Stimulated activated CD4-positive, alpha-beta T cell treated with anti-CD3 and anti-CD28 coated beads, TNF-alpha, amount 100 ng/mL, for 1 hour (primary cell): ENCODE results near the gene RINL.

Experiments
- DNase-seq, 3 donors: peaks; one replicate each; pipeline ENCODE4 v3.0.0-alpha.2; 2020; ENCODE audit warnings: low read depth in 3 of 3, low spot score in 1 of 3

The RINL gene, protein sequence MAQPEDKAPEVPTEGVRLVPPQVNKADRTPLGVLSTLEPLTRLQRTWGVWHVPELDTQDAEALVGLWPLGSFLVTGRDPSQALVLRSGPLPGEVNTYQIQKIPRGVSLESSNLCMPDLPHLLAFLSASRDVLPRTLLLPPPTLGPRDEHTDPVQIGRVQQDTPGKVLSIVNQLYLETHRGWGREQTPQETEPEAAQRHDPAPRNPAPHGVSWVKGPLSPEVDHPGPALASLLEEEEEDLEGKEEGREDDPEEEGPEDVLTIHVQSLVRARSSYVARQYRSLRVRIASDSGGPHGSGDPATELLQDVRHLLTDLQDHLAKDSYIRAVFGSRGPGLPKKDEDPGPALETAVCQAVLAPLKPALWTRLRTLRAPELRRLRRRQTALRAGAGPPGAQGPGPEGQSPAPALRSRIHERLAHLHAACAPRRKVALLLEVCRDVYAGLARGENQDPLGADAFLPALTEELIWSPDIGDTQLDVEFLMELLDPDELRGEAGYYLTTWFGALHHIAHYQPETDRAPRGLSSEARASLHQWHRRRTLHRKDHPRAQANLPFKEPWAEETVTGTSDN

DNA sequence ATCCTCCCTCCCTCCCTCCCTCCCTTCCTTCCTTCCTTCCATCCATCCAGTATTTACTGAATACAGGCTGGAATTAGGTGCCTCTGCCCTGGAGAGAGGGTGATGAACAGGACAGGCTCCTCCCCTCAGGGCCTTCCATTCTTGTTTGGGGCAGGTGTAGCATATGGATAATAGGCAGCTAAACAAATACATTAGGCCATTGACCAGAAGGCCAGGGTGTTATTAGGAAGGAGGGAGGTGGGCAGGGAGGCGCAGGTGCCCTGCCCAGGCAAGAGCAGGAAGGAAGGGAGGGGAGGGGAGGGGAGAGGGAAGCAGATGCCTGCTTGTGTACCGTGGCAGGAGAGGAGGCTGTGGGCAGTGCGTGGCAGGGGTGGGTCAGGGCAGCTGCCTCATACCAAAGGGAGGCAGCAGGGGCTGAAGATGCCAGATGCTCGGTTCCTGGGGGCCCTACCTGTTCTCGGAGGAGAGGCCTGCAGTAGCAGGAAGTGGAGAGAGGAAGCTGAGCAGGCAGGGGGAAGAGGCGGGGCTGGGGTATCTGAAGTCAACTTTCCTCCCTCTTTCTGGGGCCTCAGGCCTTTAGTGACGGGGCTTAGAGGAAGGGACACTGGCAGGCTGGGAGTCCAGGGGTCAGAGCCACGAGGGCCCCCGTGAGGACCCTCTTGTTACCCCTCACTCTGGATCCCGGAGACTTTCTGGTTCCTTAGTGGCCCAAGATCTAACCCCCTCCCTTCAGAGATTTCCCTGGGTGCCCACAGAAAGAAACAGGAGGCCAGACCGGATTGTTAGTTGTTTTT lies at the start of gene RINL:
RINL (minus strand) TSS at position 495 of the 794 bp plus-strand sequence. CDS start 1,533 bp downstream, outside the sequence.
- peak; percentile 25 to 54 (median 42) for DNase-seq

DNA sequence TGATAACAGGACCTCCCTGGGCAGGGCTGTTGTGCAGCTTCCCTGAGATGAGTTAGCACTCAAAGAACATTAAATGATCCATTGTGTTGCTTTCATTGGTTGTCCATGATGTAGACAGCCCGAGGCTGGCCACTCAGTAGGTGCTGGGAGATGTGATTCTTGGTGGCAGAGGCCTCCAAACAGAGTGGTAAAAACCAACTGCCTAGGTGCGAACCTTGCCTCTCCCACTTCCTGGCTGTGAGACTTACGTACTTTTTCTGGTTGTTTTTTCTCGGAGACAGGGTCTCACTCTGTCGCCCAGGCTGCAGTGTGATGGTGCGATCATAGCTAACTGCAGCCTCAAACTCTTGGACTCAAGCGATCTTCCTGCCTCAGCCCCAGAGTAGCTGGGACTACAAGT lies 46.3 kb upstream of the RINL start:
- DNase-seq = no peak

DNA sequence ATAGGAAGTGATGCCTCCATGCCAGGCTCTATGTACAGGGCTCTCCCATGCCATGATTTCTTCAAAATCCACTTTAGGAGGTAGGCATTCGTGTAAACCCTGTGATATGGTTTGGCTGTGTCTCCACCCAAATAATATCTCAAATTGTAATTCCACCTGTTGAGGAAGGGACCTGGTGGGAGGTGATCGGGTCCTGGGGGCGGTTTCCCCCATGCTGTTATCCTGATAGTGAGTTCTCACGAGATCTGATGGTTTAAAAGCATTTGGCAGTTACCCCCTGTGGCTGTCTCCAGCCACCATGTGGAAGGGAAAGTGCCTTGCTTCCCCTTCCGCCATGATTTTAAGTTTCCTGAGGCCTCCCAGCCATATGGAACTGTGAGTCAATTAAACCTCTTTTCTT lies 44.4 kb upstream of the RINL start:
- DNase-seq = no peak

DNA sequence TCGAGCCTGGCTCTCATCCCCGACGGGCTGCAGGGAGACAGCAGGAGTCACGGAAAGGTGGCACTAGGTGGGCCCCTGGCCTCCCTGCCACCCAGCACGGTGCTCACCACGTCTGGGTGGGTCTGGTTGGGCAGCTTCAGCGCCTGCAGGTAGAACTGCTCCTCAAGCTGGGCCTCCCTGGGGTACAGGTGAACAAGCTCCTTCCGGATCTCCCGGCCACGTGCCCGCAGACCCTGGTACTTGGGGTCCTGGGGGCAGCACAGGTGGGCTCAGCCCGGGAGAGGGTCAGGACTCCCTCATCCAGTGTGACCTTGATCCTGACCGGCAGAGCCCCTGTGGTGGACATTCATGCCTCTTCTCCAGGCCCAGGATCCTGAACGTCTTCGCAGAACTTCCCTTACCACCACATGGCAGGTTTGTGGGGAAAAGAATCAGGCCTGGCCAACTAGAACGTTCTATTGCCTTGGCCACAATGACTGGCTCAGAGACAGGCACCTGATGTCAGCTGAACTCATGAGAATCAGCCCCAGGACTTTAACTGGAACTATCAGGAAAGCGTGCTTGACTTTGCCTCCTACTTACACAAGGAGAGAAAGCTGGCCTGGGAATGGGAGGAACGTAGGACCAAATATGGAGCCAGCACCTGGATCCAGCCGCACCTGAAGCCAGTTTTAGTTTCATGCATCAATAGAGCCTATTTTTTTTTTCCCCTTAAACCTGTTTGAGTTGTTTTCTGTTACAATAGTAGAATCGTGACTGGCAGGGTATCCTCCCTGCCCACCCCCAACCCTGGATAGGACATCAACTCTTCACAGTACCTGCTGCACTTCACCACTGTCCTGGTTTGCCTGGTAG lies 43.6 kb upstream of the RINL start:
- no peak for DNase-seq

DNA sequence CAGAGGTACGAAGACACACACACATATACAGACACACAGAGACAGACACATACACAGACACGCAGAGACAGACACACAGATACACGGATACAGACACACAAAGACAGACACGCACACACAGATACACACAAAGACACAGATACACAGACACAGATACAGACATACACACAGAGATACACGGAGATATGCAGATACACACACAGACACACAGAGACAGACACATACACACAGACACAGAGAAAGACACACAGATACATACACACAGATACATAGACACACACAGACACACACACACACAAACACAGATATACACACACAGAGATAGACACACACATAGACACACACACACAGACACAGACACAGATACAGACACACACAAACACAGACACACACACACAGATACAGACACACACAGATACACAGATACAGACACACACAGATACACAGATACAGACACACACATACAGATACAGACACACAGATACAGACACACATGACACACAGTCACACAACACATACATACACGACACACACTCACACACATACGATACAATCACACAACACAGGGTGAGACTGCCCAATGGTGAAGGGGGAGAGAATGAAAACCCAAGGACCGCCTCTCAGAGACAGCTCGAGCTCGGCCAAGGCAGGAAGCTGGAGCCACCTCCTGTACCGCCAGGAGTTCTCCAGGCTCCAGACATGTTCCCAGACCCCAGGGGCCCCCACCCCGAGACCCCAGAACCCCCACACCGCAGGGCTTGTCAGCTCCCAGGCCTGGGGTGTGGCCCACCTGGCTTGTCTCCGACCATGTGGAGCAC lies 42.7 kb upstream of the RINL start:
- no peak for DNase-seq

DNA sequence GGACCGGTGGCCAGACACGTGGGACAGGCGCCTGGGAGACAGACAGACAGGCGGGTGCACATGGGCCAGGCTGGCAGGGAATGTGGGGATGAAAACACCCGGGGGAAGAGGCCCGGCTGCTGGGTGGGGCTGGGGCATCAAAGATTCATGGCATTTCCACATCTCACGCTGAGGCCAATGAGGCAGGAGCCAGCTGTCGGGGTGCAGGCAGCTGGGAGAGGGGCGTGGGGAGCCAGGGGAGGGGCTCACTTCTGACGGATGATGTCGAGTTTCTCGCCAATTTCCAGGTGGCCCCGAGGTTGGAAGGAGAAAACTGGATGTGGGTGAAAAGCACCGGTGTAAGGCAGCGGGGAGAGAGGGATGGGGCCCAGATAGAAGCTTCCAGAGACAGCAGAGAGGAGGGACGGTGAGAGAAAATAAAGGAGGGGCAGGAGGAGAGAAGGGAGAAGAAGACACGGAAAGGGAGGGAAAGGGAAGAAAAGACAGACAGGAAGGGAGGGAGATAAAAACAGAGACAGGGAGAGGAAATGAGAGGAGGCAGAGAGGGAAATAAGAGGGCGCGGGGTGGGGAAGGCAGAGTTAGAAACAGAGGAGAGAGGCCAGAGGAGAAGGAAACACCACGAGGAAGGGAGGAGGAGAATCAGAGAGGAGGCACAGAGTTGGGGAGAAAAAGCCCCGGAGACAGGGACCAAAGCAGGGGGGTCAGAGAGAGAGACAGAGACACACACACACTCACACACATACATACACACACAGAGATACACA lies 41.9 kb upstream of the RINL start:
- DNase-seq = no peak

DNA sequence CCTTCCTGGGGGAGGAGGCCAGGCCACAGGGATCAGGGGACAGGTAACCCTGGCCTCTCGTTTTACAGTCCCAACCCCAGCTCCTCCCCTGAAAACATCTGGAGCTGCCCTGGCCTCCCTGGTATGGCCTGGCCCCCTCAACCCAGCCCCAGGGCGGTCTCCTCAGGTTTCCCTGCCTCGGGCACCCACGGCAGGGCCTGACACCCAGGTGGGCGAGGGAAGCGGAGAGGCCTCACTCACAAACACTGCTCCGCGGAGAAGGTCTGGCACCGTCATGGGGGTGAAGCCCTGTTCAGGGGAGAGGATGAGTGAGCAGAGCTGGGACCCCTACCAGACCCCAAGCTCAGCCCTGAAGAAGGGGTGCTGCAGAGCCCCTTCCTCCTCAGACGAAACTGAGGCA lies 40.5 kb upstream of the RINL start:
- DNase-seq = no peak

DNA sequence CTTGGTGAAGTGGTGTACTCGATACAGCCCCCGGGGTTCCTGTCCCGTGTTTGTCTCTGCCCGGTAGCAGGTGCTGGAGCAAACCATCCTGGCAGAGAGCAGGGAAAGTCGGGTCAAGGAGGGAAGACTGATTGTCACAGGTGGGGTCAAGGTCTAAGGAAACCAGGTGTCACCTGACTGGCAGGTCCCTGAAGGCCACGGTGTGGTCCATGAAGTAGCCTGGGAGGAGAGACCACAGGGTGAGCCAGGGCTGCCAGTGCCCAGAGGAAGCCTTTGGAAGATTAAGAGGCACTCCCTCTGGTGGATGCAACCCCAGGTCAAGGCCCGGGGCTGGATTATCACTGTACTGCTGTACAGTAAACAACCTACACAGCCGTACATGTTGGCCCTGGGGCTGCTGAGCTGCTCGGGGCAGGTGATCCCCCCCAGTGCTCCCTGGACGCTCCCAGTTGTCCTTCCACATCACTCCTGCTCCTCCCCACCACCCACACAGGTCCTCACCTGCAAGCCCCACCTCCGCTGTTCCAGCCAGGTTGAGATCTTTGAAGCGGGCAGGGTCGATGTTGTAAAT lies 39.9 kb upstream of the RINL start:
- no peak for DNase-seq

DNA sequence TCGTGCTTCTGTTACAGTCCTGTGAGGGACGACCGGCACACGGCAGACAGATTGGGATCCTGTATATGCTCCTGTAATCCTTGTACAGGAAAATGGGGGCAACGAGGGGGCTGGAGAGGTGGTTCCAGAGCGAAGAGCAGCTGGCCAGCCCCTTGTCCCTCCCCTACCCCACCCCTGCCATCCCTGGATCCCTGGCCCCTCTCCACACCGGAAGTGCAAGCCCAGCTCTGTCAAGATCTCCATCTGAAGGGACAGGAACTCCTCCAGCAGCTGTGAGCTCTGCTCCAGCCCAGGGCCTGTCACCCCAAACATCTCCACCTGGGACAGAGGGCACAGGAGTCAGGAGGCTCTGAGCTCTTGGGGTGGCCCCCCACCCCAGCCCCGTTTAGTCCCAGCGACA lies 39.4 kb upstream of the RINL start:
- no peak for DNase-seq

DNA sequence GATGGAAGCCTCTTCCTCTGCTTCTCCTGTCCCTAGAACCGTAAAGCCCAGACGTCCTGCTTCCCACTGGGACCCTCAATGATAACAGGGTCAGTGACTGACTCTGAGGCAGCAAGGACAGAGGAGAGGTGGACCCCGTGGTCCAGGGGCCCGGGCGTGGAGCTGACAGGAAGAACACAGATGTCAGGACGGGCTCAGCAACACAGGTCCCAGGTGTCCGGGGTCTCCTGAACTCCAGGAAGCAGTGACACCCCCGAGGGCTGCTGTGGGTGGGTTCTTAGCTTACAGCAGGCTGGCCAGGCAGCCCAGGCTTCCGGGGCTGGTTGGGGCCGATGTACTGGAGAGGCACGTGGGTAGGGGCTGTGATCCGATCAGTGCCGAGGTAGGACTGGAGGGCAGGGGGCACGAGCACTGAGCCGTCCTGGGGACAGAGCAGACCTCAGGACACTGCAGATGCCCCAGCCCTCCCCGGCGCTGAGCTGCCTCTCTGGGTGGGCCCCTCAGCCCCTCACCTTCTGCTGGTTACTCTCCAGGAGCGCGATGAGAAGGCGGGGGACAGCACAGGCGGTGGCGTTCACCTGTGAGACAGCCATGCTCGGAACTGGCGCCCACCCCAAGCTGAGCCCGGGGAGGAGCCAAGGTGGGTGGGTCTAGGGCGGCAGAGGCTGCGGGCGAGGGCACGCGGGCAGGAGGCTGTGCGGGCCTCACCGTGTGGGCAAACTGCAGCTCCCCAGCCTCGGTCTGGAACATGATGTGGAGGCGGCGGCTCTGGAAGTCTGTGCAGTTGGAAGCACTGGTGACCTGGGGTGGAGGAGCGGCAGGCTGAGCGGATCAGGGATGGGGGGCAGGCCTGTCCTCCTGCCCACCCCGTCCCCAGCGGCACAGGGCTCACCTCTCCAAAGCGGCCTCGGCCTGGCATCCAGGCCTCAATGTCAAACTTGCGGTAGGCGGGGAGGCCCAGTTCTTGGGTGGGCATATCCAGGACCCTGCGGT lies 37.5 kb upstream of the RINL start:
- no peak for DNase-seq

DNA sequence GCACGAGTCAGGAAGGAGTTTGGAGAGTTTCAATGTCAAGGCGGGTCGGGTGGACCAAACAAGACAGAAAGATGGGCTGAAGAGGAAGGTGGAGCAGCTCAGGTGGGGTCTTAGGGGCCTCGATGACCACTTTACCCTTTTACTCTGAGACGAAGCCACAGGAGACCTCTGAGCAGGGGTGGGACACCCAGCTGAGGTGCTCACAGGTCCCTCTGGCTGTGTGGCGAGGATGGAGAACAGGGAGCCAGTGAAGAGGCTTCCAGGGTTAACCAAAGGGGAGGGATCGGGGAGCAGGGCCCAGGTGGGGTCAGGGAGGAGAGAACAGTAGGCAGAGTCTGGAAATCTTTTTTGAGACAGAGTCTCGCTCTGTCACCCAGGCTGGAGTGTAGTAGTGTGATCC lies 35.9 kb upstream of the RINL start:
- no peak for DNase-seq

DNA sequence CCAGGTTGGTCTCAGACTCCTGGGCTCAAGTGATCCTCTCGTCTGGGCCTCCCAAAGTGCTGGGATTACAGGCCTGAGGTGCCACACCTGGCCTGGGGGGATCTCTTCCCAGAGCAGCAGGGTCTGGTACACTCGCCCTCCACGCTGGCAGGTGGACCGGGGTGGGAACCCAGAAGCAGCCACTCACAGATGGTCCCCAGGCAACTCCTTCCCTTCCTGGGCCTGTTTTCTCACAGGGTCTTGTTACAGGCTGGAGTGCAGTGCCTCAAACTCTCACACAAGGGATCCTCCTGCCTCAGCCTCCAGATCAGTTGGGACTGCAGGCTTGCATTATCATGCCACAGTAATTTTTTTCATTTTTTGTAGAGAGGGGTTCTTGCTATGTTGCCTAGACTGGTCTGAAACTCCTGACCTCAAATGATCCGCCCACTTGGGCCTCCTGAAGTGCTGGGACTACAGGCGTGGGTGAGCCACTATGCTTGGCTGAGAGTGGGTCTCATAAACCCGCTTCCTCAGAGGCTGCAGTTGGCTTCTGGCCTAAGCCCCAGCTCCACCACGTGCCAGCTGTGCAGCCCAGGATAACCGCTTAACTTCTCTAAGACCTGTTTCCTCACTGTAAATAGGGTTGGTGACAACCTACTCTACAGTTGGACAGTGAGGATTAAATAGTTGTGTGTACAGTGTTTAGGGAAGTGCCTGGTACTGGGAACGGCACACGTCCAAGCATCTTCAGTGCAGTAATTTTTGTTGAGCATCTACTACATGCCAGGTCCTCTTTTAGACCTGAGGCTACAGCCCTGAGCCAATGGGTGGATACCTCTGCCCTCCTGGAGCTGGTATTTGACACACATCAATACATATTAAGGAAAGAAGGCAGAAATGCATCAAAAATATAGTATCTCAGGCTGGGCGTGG lies 34.8 kb upstream of the RINL start:
- DNase-seq = no peak

DNA sequence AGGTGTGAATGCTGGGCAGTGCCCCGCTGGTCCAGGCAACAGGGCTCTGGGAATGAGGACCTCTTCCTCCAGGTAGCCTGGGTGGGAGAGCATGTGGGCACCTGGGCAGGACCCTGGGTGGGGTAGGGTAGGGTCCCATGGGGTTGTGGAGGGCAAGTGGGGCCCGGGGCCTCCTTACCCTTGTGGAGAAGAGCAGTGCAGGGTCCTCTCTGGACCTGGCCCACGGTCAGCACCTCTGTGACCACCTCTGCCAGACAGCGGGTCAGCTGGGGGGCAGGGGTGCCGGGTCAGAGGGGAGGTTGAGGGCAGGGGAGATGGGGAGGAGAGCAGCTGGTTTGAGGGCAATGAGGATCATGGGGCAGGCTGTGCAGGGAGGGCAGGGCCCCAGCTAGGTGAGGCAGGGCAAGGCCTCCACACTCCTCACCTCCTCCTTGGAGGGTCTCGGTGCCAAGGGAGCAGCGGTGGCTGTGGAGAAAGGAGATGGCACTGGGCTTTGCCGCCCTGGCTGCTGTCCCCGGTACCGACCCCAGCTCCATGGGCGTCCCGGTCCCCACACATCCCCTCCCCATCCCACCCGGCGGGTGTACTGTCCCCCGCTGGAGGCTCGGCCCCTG lies 33.4 kb upstream of the RINL start:
- no peak for DNase-seq

DNA sequence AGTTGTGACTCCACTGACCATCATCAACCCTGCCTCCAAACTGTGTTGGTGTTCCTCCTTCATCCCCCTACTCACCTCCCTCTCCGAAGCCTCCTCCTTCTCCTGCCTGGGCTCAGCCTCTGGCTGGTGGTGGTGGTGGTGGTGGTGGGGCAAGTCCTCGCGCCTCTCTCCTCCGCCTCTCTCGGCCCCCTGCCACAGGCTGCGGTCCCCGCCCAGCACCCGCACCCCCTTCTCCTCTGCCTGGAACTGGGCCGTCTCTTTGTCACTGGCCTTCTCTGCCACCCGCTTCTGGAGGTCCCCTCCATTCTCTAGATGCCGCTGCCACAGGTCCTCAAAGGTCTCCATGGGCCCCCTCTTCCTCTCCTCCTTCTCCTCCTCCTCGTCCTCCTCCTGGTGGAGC lies 32.4 kb upstream of the RINL start:
- DNase-seq = no peak

DNA sequence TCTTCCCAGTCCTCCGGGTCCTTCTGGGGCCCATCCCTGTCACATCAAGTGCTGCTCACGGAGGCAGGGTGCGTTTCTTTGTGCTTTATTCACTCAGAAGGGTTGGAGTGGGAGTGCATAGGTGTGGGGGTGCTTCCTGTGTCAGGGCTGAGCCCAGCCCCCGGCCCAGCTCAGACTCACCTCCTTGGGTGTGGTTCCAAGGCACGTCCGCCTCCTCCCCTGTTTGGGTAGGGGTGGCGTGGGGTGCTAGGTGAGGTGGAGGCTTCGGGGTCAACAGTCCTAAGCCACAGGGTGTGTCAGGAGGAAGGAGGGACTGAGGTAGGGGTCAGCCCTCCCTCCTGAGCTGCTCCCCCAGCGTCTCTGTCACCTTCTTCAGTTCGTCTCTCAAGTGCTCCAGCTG lies 30.8 kb upstream of the RINL start:
- no peak for DNase-seq

DNA sequence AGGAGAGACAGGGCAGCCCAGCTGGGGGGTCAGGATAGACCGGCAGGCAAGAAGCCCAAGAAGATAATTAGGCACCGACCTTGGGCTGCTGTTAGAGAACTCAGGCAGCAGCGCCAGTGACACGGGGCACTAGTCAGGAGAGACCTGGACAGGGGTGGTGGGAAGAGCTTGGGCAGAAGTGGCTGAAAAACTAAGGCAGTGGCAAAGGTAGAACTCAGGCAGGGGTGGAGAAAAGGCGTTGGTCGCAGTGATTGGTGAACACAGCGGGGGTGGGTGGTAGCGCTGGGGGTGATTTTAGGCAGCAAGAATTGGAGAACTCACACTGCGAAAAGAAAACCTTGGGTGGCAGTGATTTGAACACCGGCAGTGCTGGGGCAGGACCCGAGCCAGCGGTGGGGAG lies 29.6 kb upstream of the RINL start:
- DNase-seq = no peak

DNA sequence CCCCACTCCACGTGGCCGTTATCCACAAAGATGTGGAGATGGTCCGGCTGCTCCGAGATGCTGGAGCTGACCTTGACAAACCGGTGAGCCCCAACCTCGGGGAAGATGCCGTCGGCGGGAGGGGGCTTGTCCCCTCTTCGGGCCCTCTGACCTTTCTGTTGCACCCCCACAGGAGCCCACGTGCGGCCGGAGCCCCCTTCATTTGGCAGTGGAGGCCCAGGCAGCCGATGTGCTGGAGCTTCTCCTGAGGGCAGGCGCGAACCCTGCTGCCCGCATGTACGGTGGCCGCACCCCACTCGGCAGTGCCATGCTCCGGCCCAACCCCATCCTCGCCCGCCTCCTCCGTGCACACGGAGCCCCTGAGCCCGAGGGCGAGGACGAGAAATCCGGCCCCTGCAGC lies 29.2 kb upstream of the RINL start:
- no peak for DNase-seq
